ENCODE results near the gene CCL21.
"Not testable (repeated sequence)": the region's sequence is repeated elsewhere in the genome, so short reads cannot be mapped to it uniquely, and the experiment has no call there.

Gene CCL21

DNA sequence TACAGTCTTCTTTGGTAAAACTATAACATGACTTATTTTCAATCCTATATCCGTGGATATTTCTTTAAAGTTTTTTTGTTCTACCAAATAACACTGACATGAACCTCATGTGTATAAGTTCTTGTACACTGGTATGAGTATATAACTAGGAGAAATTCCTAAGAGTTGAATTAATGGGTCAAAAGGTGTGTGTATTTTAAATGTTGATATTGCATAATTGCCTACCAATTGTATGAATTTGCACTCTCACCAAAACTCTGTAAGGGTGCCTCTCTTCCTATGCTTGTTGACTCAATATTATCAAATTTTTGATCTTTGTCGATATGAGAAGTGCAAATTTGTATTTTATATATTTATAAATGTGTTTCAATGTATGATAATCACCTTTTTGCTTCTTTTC is 22.9 kb upstream of the CCL21 start:
- Histone ChIP-seq H3K27me3 (ENCODE audit: control insufficient read depth in 1 of 2, insufficient read depth in 2 of 2, low read length in 2 of 2) (no peaks in the 10 kb centered on the region), H3K4me3 (ENCODE audit: low read length in 2 of 2) (no peak overlapping the region), H3K27ac (ENCODE audit: low read length) (no peak overlapping the region), H3K9me3 (ENCODE audit: control insufficient read depth in 2 of 2, low read length in 2 of 2) (no peaks in the 10 kb centered on the region), H3K36me3 (ENCODE audit: control insufficient read depth in 2 of 2, insufficient read depth in 2 of 2, low read length in 2 of 2) (no peaks in the 10 kb centered on the region), H3K4me1 (ENCODE audit: control insufficient read depth, insufficient read depth, low read length) (peaks cover 20% of the 10 kb centered on the region), H3K9ac (ENCODE audit: low read length in 2 of 2) (no peak overlapping the region)

DNA sequence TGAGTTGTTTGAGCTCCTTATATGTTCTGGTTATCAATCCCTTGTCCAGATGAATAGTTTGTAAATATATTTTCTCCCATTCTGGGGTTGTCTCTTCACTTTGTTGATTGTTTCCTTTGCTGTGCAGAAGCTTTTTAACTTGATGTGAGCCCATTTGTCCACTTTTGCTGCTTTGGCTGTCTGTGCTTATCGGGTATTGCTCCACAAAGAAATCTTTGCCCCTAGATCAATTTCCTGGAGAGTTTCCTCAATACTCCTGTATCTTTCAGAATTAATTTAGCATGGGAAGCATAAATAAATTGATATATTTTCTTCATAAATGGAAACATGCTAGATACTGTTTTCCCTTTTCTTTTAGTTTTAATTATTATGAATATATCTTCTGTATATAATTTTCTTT is 22.5 kb upstream of the CCL21 start:
- Histone ChIP-seq H3K36me3 (ENCODE audit: control insufficient read depth in 2 of 2, insufficient read depth in 2 of 2, low read length in 2 of 2) (no peaks in the 10 kb centered on the region), H3K4me3 (ENCODE audit: low read length in 2 of 2) (no peak overlapping the region), H3K9me3 (ENCODE audit: control insufficient read depth in 2 of 2, low read length in 2 of 2) (no peaks in the 10 kb centered on the region), H3K4me1 (ENCODE audit: control insufficient read depth, insufficient read depth, low read length) (peaks cover 17% of the 10 kb centered on the region), H3K27ac (ENCODE audit: low read length) (no peak overlapping the region), H3K27me3 (ENCODE audit: control insufficient read depth in 1 of 2, insufficient read depth in 2 of 2, low read length in 2 of 2) (no peaks in the 10 kb centered on the region), H3K9ac (ENCODE audit: low read length in 2 of 2) (no peak overlapping the region)

DNA sequence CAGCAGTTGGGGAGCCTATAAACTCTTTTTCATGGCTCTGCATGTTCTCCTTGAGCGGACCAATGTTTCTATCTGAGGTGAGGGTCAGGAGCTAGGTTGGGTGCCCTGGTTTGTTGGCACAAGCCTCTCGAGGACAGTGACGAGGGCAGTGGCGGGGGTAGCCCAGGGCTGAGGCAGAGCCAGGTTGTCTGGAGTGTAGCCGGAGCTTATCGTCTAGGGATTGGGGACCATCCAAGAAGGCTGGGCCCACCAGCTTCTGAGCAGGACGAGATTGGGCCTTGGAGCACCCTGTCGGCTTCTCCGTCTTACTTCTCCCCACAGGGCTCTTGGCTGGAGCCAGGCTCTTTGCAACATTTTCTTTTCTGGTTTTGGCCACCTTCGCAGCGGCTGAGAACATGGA is 13.2 kb upstream of the CCL21 start:
- H3K27me3 ChIP-seq (ENCODE audit: control insufficient read depth in 1 of 2, insufficient read depth in 2 of 2, low read length in 2 of 2) = no peaks in the 10 kb centered on the region
- H3K9me3 ChIP-seq (ENCODE audit: control insufficient read depth in 2 of 2, low read length in 2 of 2) = no peaks in the 10 kb centered on the region
- no peak overlapping the region for H3K9ac ChIP-seq (ENCODE audit: low read length in 2 of 2)
- H3K4me3 ChIP-seq (ENCODE audit: low read length in 2 of 2) = no peak overlapping the region
- no peaks in the 10 kb centered on the region for H3K36me3 ChIP-seq (ENCODE audit: control insufficient read depth in 2 of 2, insufficient read depth in 2 of 2, low read length in 2 of 2)
- no peak overlapping the region for H3K27ac ChIP-seq (ENCODE audit: low read length)
- peaks cover 4% of the 10 kb centered on the region for H3K4me1 ChIP-seq (ENCODE audit: control insufficient read depth, insufficient read depth, low read length)

DNA sequence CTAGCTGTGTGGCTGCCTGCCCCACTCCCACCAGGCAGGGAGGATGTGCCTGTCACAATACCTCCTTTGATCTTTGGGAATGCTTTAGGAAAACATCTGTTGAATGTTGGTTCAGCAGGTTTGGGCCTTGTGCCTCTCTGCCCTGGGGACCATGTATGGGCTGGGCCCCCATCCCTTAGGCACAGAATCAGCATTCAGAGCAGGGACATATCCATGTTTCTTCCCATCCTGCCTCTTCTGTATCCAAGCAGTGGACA is 9.8 kb upstream of the CCL21 start:
- H3K27me3 ChIP-seq (ENCODE audit: control insufficient read depth in 1 of 2, insufficient read depth in 2 of 2, low read length in 2 of 2); H3K36me3 ChIP-seq (ENCODE audit: control insufficient read depth in 2 of 2, insufficient read depth in 2 of 2, low read length in 2 of 2); H3K9me3 ChIP-seq (ENCODE audit: control insufficient read depth in 2 of 2, low read length in 2 of 2); H3K4me1 ChIP-seq (ENCODE audit: control insufficient read depth, insufficient read depth, low read length); H3K27ac ChIP-seq (ENCODE audit: low read length); H3K4me3 ChIP-seq (ENCODE audit: low read length in 2 of 2); H3K9ac ChIP-seq (ENCODE audit: low read length in 2 of 2): not testable (repeated sequence)

DNA sequence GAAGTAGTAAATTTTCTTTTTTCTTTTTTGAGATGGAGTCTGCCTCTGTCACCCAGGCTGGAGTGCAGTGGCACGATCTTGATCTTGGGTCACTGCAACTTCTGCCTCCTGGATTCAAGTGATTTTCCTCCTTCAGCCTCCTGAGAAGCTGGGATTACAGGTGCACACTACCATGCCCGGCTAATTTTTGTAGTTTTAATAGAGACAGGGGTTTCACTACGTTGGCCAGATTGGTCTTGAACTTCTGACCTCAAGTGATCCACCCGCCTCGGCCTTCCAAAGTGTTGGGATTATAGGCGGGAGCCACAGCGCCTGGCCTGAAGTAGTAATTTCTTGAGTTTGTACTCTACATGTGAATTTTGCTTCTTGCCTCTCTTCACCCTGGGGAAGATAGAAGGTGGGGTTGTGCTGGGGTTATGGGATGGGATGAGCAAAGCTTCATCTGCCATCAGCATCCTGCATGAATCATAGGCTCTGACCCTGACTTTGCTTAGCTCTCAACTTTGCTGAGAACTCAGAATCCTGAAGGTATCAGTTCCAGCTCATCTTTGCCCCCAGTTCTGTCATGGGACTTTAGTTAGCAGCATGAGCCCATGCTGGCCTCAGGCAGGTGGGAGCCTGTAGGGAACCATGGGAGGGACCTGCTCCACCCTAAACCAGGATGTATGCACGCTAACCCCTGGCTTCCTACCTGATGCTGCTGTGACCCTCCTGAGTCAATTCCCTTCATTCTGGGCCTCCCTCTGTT is 9.3 kb upstream of the CCL21 start:
- Histone ChIP-seq H3K4me1 (ENCODE audit: control insufficient read depth, insufficient read depth, low read length) (peaks cover 7% of the 10 kb centered on the region), H3K4me3 (ENCODE audit: low read length in 2 of 2) (no peak overlapping the region), H3K9me3 (ENCODE audit: control insufficient read depth in 2 of 2, low read length in 2 of 2) (no peaks in the 10 kb centered on the region), H3K27ac (ENCODE audit: low read length) (no peak overlapping the region), H3K36me3 (ENCODE audit: control insufficient read depth in 2 of 2, insufficient read depth in 2 of 2, low read length in 2 of 2) (no peaks in the 10 kb centered on the region), H3K9ac (ENCODE audit: low read length in 2 of 2) (no peak overlapping the region), H3K27me3 (ENCODE audit: control insufficient read depth in 1 of 2, insufficient read depth in 2 of 2, low read length in 2 of 2) (peaks cover 0 to 4% of the 10 kb centered on the region in 2 donors)

DNA sequence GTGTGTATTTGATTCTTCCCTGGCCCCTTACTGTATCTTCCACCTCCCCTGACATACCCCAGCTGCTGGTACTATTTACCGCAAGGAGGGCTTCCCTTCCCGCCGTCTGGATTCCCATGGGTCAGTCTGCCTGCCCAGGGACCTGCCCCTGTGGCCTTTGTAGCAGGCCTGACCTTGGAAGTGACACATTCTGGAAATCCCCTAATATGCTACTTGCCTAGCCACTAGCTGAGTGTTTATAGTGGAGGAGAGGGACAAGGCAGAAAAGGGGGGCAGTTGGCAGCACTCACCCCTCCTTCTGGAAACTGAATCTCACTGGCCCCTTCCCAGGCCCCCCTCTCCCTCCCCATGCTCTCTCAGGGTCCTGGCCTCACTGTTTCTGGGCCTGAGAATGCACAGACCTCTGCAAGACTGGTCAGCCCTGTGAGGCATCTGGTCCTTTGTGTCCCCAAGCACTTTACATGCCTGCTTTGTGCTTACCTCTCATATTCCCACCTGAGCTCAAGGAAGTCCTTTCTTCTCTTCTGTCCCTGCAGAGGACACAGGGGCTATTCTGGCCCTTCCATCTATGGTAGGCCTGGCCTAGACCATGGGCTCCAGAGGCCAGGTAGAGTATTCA is 8.2 kb upstream of the CCL21 start:
- Histone ChIP-seq H3K36me3 (ENCODE audit: control insufficient read depth in 2 of 2, insufficient read depth in 2 of 2, low read length in 2 of 2) (no peaks in the 10 kb centered on the region), H3K4me3 (ENCODE audit: low read length in 2 of 2) (no peak overlapping the region), H3K9ac (ENCODE audit: low read length in 2 of 2) (no peak overlapping the region), H3K27ac (ENCODE audit: low read length) (no peak overlapping the region), H3K4me1 (ENCODE audit: control insufficient read depth, insufficient read depth, low read length) (peaks cover 7% of the 10 kb centered on the region), H3K9me3 (ENCODE audit: control insufficient read depth in 2 of 2, low read length in 2 of 2) (no peaks in the 10 kb centered on the region), H3K27me3 (ENCODE audit: control insufficient read depth in 1 of 2, insufficient read depth in 2 of 2, low read length in 2 of 2) (peaks cover 0 to 4% of the 10 kb centered on the region in 2 donors)

DNA sequence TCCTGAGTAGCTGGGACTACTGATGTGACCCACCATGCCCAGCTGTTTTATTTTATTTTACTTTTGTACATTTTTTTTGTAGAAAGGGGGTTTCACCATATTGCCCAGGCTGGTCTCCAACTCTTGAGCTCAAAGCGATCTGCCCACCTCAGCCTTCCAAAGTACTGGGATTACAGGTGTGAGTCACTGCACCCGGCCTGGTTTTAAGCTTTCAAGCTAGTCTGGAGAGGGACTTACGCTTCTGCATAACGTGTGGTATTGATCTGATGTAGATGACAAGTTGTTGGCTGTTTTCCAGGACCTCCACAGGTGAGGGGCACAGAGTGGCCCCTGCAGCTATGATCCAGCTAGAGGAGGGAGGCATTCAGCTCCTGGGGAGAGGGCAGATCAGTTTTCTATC is 6.8 kb upstream of the CCL21 start:
- Histone ChIP-seq H3K9me3 (ENCODE audit: control insufficient read depth in 2 of 2, low read length in 2 of 2) (no peaks in the 10 kb centered on the region), H3K4me3 (ENCODE audit: low read length in 2 of 2) (no peak overlapping the region), H3K4me1 (ENCODE audit: control insufficient read depth, insufficient read depth, low read length) (peaks cover 7% of the 10 kb centered on the region), H3K9ac (ENCODE audit: low read length in 2 of 2) (no peak overlapping the region), H3K27me3 (ENCODE audit: control insufficient read depth in 1 of 2, insufficient read depth in 2 of 2, low read length in 2 of 2) (peaks cover 0 to 4% of the 10 kb centered on the region in 2 donors), H3K27ac (ENCODE audit: low read length) (no peak overlapping the region), H3K36me3 (ENCODE audit: control insufficient read depth in 2 of 2, insufficient read depth in 2 of 2, low read length in 2 of 2) (no peaks in the 10 kb centered on the region)

DNA sequence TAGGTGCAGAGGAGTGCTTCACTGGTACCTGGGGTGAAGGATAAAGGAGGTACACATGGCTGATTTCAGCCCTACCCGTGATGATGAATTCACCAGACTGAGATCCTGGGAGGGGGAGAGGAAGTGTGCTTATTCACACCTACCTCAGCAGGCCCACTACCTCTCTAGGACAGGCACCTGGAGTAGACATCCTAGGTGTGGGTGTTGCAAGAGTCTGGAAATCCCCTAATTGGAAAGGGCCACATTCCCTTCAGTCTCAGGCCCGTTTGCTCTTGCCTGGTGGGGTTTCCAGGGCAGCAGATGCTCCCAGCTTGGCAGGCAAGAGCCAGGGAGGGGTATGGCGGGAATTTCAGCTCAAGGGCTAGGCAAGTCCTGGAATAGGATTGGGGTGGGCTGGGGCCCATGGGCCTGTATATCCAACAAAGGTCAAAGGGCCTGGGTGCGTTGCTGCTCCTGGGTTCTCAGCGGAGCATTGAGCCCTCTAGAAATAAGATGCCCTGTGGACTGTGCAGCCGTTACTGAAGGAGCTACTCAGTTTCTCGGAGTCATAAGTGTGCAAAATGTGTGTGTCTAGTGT is 5.8 kb upstream of the CCL21 start:
- Histone ChIP-seq H3K9me3 (ENCODE audit: control insufficient read depth in 2 of 2, low read length in 2 of 2) (no peaks in the 10 kb centered on the region), H3K4me3 (ENCODE audit: low read length in 2 of 2) (no peak overlapping the region), H3K27me3 (ENCODE audit: control insufficient read depth in 1 of 2, insufficient read depth in 2 of 2, low read length in 2 of 2) (peaks cover 0 to 4% of the 10 kb centered on the region in 2 donors), H3K36me3 (ENCODE audit: control insufficient read depth in 2 of 2, insufficient read depth in 2 of 2, low read length in 2 of 2) (no peaks in the 10 kb centered on the region), H3K9ac (ENCODE audit: low read length in 2 of 2) (no peak overlapping the region), H3K27ac (ENCODE audit: low read length) (no peak overlapping the region), H3K4me1 (ENCODE audit: control insufficient read depth, insufficient read depth, low read length) (peaks cover 7% of the 10 kb centered on the region)

DNA sequence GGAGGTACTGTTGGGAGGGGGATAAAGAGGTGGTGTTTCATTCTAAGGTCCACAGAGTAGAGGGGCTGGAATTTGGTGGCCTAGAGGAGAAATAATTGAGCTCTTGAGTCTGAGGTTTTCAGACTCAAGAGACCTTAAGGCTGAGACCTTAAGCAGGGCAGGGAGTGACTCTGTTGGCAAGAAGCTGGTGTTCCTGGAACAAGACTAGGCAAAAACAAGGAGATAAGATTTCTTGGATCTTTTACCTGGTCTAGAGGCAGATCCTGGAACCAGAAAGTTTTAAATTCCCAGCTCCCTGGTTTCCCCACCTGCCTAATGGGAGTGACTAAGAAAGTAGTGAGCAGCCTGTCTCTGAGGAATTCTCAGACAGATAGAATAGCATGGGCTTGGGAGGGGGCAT is 4.1 kb upstream of the CCL21 start:
- Histone ChIP-seq H3K4me1 (ENCODE audit: control insufficient read depth, insufficient read depth, low read length) (peaks cover 10% of the 10 kb centered on the region), H3K27ac (ENCODE audit: low read length) (no peak overlapping the region), H3K4me3 (ENCODE audit: low read length in 2 of 2) (no peak overlapping the region), H3K36me3 (ENCODE audit: control insufficient read depth in 2 of 2, insufficient read depth in 2 of 2, low read length in 2 of 2) (no peaks in the 10 kb centered on the region), H3K9ac (ENCODE audit: low read length in 2 of 2) (no peak overlapping the region), H3K9me3 (ENCODE audit: control insufficient read depth in 2 of 2, low read length in 2 of 2) (no peaks in the 10 kb centered on the region), H3K27me3 (ENCODE audit: control insufficient read depth in 1 of 2, insufficient read depth in 2 of 2, low read length in 2 of 2) (peaks cover 0 to 4% of the 10 kb centered on the region in 2 donors)

DNA sequence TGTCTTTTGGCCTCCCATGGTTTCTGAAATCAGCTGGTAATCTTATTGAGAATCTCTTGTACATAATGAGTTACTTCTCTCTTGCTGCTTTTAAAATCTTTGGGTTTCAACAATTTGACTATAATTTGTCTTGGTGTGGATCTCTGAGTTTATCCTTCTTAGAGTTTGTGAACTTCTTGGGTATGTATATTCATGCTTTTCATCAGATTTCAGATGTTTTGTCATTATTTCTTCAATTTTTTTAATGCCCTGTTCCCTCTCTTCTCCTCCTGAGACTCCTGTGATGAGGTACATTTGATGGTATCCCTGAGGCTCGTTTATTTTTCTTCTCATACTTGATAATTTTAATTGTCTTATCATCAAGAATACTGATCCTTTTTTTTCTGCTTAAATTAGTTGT is 2.2 kb upstream of the CCL21 start:
- Histone ChIP-seq H3K27me3 (ENCODE audit: control insufficient read depth in 1 of 2, insufficient read depth in 2 of 2, low read length in 2 of 2) (peaks cover 0 to 4% of the 10 kb centered on the region in 2 donors), H3K9ac (ENCODE audit: low read length in 2 of 2) (no peak overlapping the region), H3K27ac (ENCODE audit: low read length) (no peak overlapping the region), H3K9me3 (ENCODE audit: control insufficient read depth in 2 of 2, low read length in 2 of 2) (no peaks in the 10 kb centered on the region), H3K36me3 (ENCODE audit: control insufficient read depth in 2 of 2, insufficient read depth in 2 of 2, low read length in 2 of 2) (no peaks in the 10 kb centered on the region), H3K4me1 (ENCODE audit: control insufficient read depth, insufficient read depth, low read length) (peaks cover 6% of the 10 kb centered on the region), H3K4me3 (ENCODE audit: low read length in 2 of 2) (no peak overlapping the region)
